HepG2 (cell line): ENCODE measurements around the gene P2RY11. TPM values are rescaled to one million over a fixed set of nuclear protein-coding genes. Genes with fewer than 3 reads are reported as not detected.

Experiments
- BCLAF1 ChIP-seq: fragments of 450-650 bp; IDR thresholded peaks from 2 replicates; pipeline ENCODE4 v1.6.1; 2017; ENCODE audit warnings: mild to moderate bottlenecking
- HIVEP1 ChIP-seq: sonication (generic); formaldehyde crosslinking; IDR thresholded peaks from 2 replicates; pipeline ENCODE4 v1.4.0; 2020; ENCODE audit warnings: mild to moderate bottlenecking, missing genetic modification reagents
- HNRNPK ChIP-seq: fragments of 200-400 bp; formaldehyde crosslinking; IDR thresholded peaks from 2 replicates; pipeline ENCODE4 v1.6.1; 2018; ENCODE audit warnings: low read length, low read depth, moderate library complexity, mild to moderate bottlenecking; ENCODE audit not compliant: poor library complexity, severe bottlenecking
- PHB2 ChIP-seq: fragments of 450-650 bp; IDR thresholded peaks from 2 replicates; pipeline ENCODE4 v1.6.1; 2018; ENCODE audit not compliant: partially characterized antibody
- TRIM24 ChIP-seq: sonication (generic); formaldehyde crosslinking; IDR thresholded peaks from 2 replicates; pipeline ENCODE4 v1.8.0; 2022; ENCODE audit warnings: mild to moderate bottlenecking, missing genetic modification reagents
- U2AF1 ChIP-seq: fragments of 200-400 bp; formaldehyde crosslinking; optimal IDR thresholded peaks from 2 replicates; pipeline ENCODE3; 2017; ENCODE audit warnings: mild to moderate bottlenecking, low read depth, low read length
- ZBED4 ChIP-seq: sonication (generic); formaldehyde crosslinking; IDR thresholded peaks from 2 replicates; pipeline ENCODE4 v1.4.0; 2020; ENCODE audit warnings: missing genetic modification reagents, borderline replicate concordance
- ZBTB2 ChIP-seq: sonication (generic); formaldehyde crosslinking; IDR thresholded peaks from 2 replicates; pipeline ENCODE4 v1.8.0; 2022; ENCODE audit warnings: low read depth, missing genetic modification reagents
- ZBTB33 ChIP-seq: sonication (generic); formaldehyde crosslinking; IDR thresholded peaks from 2 replicates; pipeline ENCODE4 v1.4.0; 2020; ENCODE audit warnings: missing genetic modification reagents
- ZNF333 ChIP-seq: sonication (generic); formaldehyde crosslinking; IDR thresholded peaks from 2 replicates; pipeline ENCODE4 v1.4.0; 2020; ENCODE audit warnings: mild to moderate bottlenecking, missing genetic modification reagents, borderline replicate concordance
- ZNF383 ChIP-seq: sonication (generic); formaldehyde crosslinking; IDR thresholded peaks from 2 replicates; pipeline ENCODE4 v1.4.0; 2020; ENCODE audit warnings: missing genetic modification reagents, mild to moderate bottlenecking, borderline replicate concordance
- ZNF549 ChIP-seq: sonication (generic); formaldehyde crosslinking; IDR thresholded peaks from 2 replicates; pipeline ENCODE4 v1.5.0; 2020; ENCODE audit warnings: missing genetic modification reagents
- ZNF567 ChIP-seq: sonication (generic); formaldehyde crosslinking; IDR thresholded peaks from 2 replicates; pipeline ENCODE4 v1.8.1; 2023; ENCODE audit warnings: mild to moderate bottlenecking, missing genetic modification reagents, borderline replicate concordance
- ZNF781 ChIP-seq: sonication (generic); formaldehyde crosslinking; IDR thresholded peaks from 2 replicates; pipeline ENCODE4 v1.5.1; 2020; ENCODE audit warnings: borderline replicate concordance, mild to moderate bottlenecking, missing genetic modification reagents; ENCODE audit errors: not compliant biosample characterization
- ZUFSP ChIP-seq: sonication (generic); formaldehyde crosslinking; IDR thresholded peaks from 2 replicates; pipeline ENCODE4 v1.9.0; 2021; ENCODE audit warnings: missing genetic modification reagents, mild to moderate bottlenecking, borderline replicate concordance
- polyA plus RNA-seq, 8 experiments: library from polyadenylated mRNA; depleted of rRNA in 3 of 8; stranded (reverse) in 7 of 8; unstranded in 1 of 8; fragments of >200 nt; fragmentation: Illumina TruSeq in 4 of 8; extraction: Trizol in 4 of 8; gene quantifications; 2 replicates each; pipeline versions ENCODE4 v1.2.1 to v1.2.3, GENCODE V29; 2011 to 2016; ENCODE audit warnings: low read depth in 4 of 8, missing spikeins in 1 of 8, mixed read lengths in 1 of 8; ENCODE audit not compliant: insufficient read depth in 1 of 8
- total RNA-seq, 5 experiments: library from RNA; depleted of rRNA; stranded (reverse); fragments of >200 nt; fragmentation: Illumina TruSeq; extraction: Trizol; gene quantifications; 2 replicates each; pipeline ENCODE4 v1.2.3, GENCODE V29; 2016; ENCODE audit warnings: low read depth in 1 of 5

The P2RY11 gene
- total and polyA plus RNA-seq, 2 of the 13 experiments (the other 11 are each of a cell fraction or from before 2014, with no cell fraction given), result 4.0 to 7.8 TPM

GRCh38 chr19:10112895-10113591, 1.6 kb downstream of the P2RY11 start (continued):
- no peak for TF ChIP-seq BCLAF1
- TF ChIP-seq ZNF549 (CRISPR knock-in tag), result no peak
- TF ChIP-seq ZUFSP (CRISPR knock-in tag), result no peak
- TF ChIP-seq HNRNPK, result peak; percentile 63
- no peak for TF ChIP-seq ZNF333
- TF ChIP-seq ZBTB33 (CRISPR knock-in tag), result peak; percentile 77; the same call in 1 of the 2 replicates
- TF ChIP-seq TRIM24 (CRISPR knock-in tag), result no peak
- TF ChIP-seq ZBED4 (CRISPR knock-in tag), result no peak
- no peak for TF ChIP-seq HIVEP1 (CRISPR knock-in tag)
- TF ChIP-seq ZNF781, result no peak
- no peak for TF ChIP-seq U2AF1
- no peak for TF ChIP-seq ZBTB2 (CRISPR knock-in tag)
- TF ChIP-seq ZNF567, result no peak
- no peak for TF ChIP-seq PHB2
- TF ChIP-seq ZNF383, result no peak
